A549 (cell line): Measurements from ENCODE around the gene B3GALT2.

Experiments used
- ATOH8 ChIP-seq: fragments of 250-450 bp; sonication (Bioruptor Pico); IDR thresholded peaks from 2 replicates; pipeline ENCODE4 v1.5.0; 2020; ENCODE audit warnings: low read depth, mild to moderate bottlenecking, moderate library complexity
- EP300 ChIP-seq, 2 experiments: fragments of >200 bp; sonication (Bioruptor Twin); formaldehyde crosslinking; IDR thresholded peaks; 2 replicates in 1 of 2; 3 replicates in 1 of 2; pipeline ENCODE4 v1.6.1; 2016 to 2017
- HDAC2 ChIP-seq: fragments of 200-600 bp; sonication (generic); IDR thresholded peaks from 2 replicates; pipeline ENCODE4 v1.6.1; 2016
- KDM1A ChIP-seq: fragments of 200-600 bp; sonication (generic); IDR thresholded peaks from 2 replicates; pipeline ENCODE4 v1.6.1; 2016; ENCODE audit warnings: low read depth, mild to moderate bottlenecking
- POLR2A ChIP-seq: IDR thresholded peaks from 2 replicates; pipeline ENCODE4 v1.6.1; 2012; ENCODE audit warnings: mild to moderate bottlenecking, low read length
- RFX5 ChIP-seq: fragments of 450-650 bp; IDR thresholded peaks from 2 replicates; pipeline ENCODE4 v1.7.1; 2014; ENCODE audit warnings: antibody characterized with exemption, mild to moderate bottlenecking, moderate library complexity
- SREBF2 ChIP-seq: fragments of 450-650 bp; IDR thresholded peaks from 2 replicates; pipeline ENCODE4 v1.6.1; 2014; ENCODE audit warnings: mild to moderate bottlenecking, moderate library complexity
- ZC3H11A ChIP-seq: fragments of 450-650 bp; IDR thresholded peaks from 2 replicates; pipeline ENCODE4 v1.6.1; 2014; ENCODE audit warnings: antibody characterized with exemption, mild to moderate bottlenecking
- TF ChIP-seq, protein P1 (sequence below): IDR thresholded peaks from 2 replicates; pipeline ENCODE4 v1.6.1; 2012
- TF ChIP-seq, protein P2 (sequence below): fragments of >200 bp; sonication (Bioruptor Twin); formaldehyde crosslinking; IDR thresholded peaks from 3 replicates; pipeline ENCODE4 v1.5.1; 2016

- TF ChIP-seq, protein P1, sequence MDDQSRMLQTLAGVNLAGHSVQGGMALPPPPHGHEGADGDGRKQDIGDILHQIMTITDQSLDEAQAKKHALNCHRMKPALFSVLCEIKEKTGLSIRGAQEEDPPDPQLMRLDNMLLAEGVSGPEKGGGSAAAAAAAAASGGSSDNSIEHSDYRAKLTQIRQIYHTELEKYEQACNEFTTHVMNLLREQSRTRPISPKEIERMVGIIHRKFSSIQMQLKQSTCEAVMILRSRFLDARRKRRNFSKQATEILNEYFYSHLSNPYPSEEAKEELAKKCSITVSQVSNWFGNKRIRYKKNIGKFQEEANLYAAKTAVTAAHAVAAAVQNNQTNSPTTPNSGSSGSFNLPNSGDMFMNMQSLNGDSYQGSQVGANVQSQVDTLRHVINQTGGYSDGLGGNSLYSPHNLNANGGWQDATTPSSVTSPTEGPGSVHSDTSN, result no peak
- TF ChIP-seq ATOH8 (CRISPR knock-in tag) (no peak), POLR2A (no peak), SREBF2 (no peak), RFX5 (no peak), KDM1A (no peak), ZC3H11A (no peak), EP300 (IDR thresholded peaks at IDR 0.05) (no peak), HDAC2 (no peak)
- TF ChIP-seq, protein P2, sequence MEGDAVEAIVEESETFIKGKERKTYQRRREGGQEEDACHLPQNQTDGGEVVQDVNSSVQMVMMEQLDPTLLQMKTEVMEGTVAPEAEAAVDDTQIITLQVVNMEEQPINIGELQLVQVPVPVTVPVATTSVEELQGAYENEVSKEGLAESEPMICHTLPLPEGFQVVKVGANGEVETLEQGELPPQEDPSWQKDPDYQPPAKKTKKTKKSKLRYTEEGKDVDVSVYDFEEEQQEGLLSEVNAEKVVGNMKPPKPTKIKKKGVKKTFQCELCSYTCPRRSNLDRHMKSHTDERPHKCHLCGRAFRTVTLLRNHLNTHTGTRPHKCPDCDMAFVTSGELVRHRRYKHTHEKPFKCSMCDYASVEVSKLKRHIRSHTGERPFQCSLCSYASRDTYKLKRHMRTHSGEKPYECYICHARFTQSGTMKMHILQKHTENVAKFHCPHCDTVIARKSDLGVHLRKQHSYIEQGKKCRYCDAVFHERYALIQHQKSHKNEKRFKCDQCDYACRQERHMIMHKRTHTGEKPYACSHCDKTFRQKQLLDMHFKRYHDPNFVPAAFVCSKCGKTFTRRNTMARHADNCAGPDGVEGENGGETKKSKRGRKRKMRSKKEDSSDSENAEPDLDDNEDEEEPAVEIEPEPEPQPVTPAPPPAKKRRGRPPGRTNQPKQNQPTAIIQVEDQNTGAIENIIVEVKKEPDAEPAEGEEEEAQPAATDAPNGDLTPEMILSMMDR, result no peak
Observed at GRCh38 chr1:193156822-193157142, 29.6 kb downstream of the B3GALT2 start.
